Stomach (tissue), 4 donors: Measurements from ENCODE around the gene ST8SIA3.

Experiments used
- CTCF ChIP-seq, 7 experiments: fragments of 450-650 bp in 4 of 7; fragments of 200-600 bp in 3 of 7; sonication (generic) in 3 of 7; IDR thresholded peaks; one replicate each; pipeline ENCODE4 v1.5.1; 2016 to 2019; ENCODE audit warnings: antibody characterized with exemption in 7 of 7, control low read depth in 2 of 7, mild to moderate bottlenecking in 1 of 7
- EP300 ChIP-seq: sonication (generic); formaldehyde crosslinking; IDR thresholded peaks from one replicate; pipeline ENCODE4 v1.6.1; 2017; ENCODE audit warnings: antibody characterized with exemption
- POLR2AphosphoS5 ChIP-seq, 3 donors: sonication (generic); formaldehyde crosslinking; IDR thresholded peaks; one replicate each; pipeline ENCODE4 v1.6.1; 2016; ENCODE audit warnings: antibody characterized with exemption in 3 of 3

- no peak for TF ChIP-seq CTCF (IDR thresholded peaks at IDR 0.05)
- no peak for TF ChIP-seq EP300
- TF ChIP-seq POLR2AphosphoS5 (IDR thresholded peaks at IDR 0.05), result no peak
Observed at GRCh38 chr18:57409650-57410049, 57.3 kb downstream of the ST8SIA3 start.
